HL-60 (cell line): ENCODE measurements around the gene ARHGAP33.

Experiments
- CTCF ChIP-seq: IDR thresholded peaks from one replicate; pipeline ENCODE4 v1.5.1; 2011; ENCODE audit warnings: low read length, control low read depth, inconsistent platforms; ENCODE audit not compliant: insufficient read depth
- POLR2AphosphoS5 ChIP-seq: IDR thresholded peaks from 2 replicates; pipeline ENCODE4 v1.6.1; 2012; ENCODE audit warnings: low read depth

DNA sequence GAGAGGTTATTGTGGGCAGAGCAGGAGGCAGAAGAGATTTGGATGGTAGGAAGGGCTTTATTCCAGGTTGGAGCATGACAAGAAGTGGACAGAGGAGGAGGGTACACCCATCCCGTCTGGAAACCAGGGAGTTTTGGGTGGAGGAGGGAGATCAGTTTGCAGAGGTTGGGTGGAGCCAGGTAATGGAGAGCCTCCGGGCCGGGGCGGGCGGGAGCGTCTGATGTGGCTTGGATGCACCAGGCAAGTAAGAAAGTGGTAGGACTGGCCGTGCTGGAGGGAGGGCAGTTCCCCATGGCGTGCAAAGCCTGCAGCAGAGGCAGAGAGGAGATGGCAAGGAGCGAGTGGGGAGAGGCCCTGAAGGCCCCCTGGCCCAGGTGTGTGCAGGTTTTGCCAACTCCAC lies 44.0 kb upstream of the ARHGAP33 start:
- TF ChIP-seq POLR2AphosphoS5 (no peak), CTCF (no peak)
